CD4-positive, alpha-beta T cell (primary cell): Measurements from ENCODE around the gene IL22RA1. TPM values are rescaled to one million over a fixed set of nuclear protein-coding genes. Genes with fewer than 3 reads are reported as not detected.

ENCODE experiments used
- ATAC-seq: fragments of 200-7000 bp; cut with Tn5 transposase; one replicate; pipeline ENCODE4 v1.10.0; 2022; ENCODE audit warnings: mild to moderate bottlenecking; ENCODE audit not compliant: poor library complexity
- CTCF ChIA-PET: fragments of 350-600 bp; sonication (Branson Sonifier 250); formaldehyde crosslinking; loops from one replicate; lab custom pipeline; 2021; ENCODE audit warnings: antibody characterized with exemption, inconsistent platforms; lab: Charles Lee
- POLR2A ChIA-PET: fragments of 350-600 bp; sonication (Branson Sonifier 250); formaldehyde crosslinking; loops from one replicate; lab custom pipeline; 2021; ENCODE audit warnings: antibody characterized with exemption, inconsistent platforms; lab: Charles Lee
- DNase-seq, 14 experiments: peaks; one replicate each; pipeline ENCODE4 v3.0.0-alpha.2; 2013 to 2020; ENCODE audit warnings: mixed read lengths in 2 of 14
- H3K27ac ChIP-seq, 2 donors: one replicate each; pipeline versions ENCODE4 v1.5.1 to v1.7.0; 2013; ENCODE audit warnings: low read length in 2 of 2, low read depth in 1 of 2, mild to moderate bottlenecking in 1 of 2
- H3K27me3 ChIP-seq, 2 experiments: 1 replicate in 1 of 2; 2 replicates in 1 of 2; pipeline versions ENCODE4 v1.6.1 to v1.7.0; 2013; ENCODE audit warnings: low read length in 2 of 2, control low read depth in 1 of 2, mild to moderate bottlenecking in 1 of 2, moderate library complexity in 1 of 2; ENCODE audit not compliant: insufficient read depth in 2 of 2, control insufficient read depth in 1 of 2
- H3K36me3 ChIP-seq: one replicate; pipeline ENCODE4 v1.6.1; 2013; ENCODE audit warnings: low read length, control low read depth; ENCODE audit not compliant: insufficient read depth
- H3K4me1 ChIP-seq: one replicate; pipeline ENCODE4 v1.6.1; 2013; ENCODE audit warnings: low read length, control low read depth; ENCODE audit not compliant: insufficient read depth
- H3K4me3 ChIP-seq: one replicate; pipeline ENCODE4 v1.5.1; 2013; ENCODE audit warnings: mild to moderate bottlenecking, low read length, moderate library complexity
- H3K9me3 ChIP-seq, 2 experiments: 1 replicate in 1 of 2; 2 replicates in 1 of 2; pipeline versions ENCODE4 v1.6.1 to v1.7.0; 2013; ENCODE audit warnings: low read length in 2 of 2, mild to moderate bottlenecking in 2 of 2, control low read depth in 1 of 2, moderate library complexity in 1 of 2; ENCODE audit not compliant: control insufficient read depth in 1 of 2, insufficient read depth in 1 of 2
- H3K27ac Mint-ChIP-seq: one replicate; pipeline ENCODE4 v1.8.0; 2020; ENCODE audit warnings: mixed read lengths
- H3K27me3 Mint-ChIP-seq: one replicate; pipeline ENCODE4 v1.8.0; 2021; ENCODE audit warnings: mixed read lengths
- H3K36me3 Mint-ChIP-seq: one replicate; pipeline ENCODE4 v1.8.0; 2021; ENCODE audit warnings: low read depth, mixed read lengths
- H3K4me1 Mint-ChIP-seq: one replicate; pipeline ENCODE4 v1.8.0; 2021; ENCODE audit warnings: low read depth, mixed read lengths
- H3K4me3 Mint-ChIP-seq: one replicate; pipeline ENCODE4 v1.8.0; 2020; ENCODE audit warnings: mild to moderate bottlenecking, mixed read lengths
- H3K9me3 Mint-ChIP-seq: one replicate; pipeline ENCODE4 v1.8.0; 2020; ENCODE audit warnings: mixed read lengths
- intact Hi-C, 2 experiments: fragments of 100-400 bp; cut with DNase I in 1 of 2; cut with micrococcal nuclease in 1 of 2; formaldehyde crosslinking; loops; one replicate each; pipeline versions ENCODE4 v1.15.1 to v1.9.0; 2023 to 2025; cut with DNase I, micrococcal nuclease
- total RNA-seq, 174 experiments: library from RNA in 2 of 174; stranded (reverse) in 2 of 174; gene quantifications; one replicate each; pipeline ENCODE4 v1.2.3 and lab custom pipeline; 2021 to 2026
- TF ChIP-seq, protein P1 (sequence below): fragments of 200-600 bp; IDR thresholded peaks from one replicate; pipeline ENCODE4 v1.8.0; 2022; ENCODE audit warnings: antibody characterized with exemption, mild to moderate bottlenecking

IL22RA1 gene
- total RNA-seq, 2 experiments from 2014 or later, result not detected

DNA sequence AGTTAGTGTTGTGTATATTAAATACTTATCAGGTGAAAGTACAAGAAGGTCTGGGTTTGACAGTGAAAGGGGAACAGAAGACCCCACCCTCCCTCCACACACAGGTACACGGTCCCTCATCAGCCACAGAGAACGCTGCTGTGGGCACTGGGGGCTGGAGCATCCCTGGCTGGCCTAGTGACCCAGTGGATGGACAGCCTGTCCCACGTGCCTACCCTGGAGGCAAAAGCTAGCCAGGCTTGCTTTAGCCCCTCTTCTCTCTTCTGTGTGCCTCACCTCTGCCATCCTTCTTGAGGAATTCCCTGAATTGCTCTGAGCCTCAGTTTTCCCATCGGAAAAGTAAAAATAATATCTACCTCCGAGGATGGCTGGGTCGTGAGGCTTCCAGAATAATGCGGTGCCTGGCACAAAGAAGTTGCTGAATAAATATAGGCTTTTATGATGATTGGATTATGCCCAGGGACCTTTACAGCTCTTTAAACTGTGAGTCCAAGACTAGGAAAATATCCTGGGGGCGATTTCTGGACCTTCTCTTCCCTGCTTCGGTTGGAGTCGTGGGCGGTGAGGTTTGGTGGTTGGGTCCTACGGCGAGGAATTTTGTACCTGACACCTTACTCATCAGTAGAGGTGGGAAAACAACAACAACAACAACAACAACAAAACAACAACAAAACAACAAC is 43.2 kb upstream of the IL22RA1 start:
- TF ChIP-seq, protein P1, sequence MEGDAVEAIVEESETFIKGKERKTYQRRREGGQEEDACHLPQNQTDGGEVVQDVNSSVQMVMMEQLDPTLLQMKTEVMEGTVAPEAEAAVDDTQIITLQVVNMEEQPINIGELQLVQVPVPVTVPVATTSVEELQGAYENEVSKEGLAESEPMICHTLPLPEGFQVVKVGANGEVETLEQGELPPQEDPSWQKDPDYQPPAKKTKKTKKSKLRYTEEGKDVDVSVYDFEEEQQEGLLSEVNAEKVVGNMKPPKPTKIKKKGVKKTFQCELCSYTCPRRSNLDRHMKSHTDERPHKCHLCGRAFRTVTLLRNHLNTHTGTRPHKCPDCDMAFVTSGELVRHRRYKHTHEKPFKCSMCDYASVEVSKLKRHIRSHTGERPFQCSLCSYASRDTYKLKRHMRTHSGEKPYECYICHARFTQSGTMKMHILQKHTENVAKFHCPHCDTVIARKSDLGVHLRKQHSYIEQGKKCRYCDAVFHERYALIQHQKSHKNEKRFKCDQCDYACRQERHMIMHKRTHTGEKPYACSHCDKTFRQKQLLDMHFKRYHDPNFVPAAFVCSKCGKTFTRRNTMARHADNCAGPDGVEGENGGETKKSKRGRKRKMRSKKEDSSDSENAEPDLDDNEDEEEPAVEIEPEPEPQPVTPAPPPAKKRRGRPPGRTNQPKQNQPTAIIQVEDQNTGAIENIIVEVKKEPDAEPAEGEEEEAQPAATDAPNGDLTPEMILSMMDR, result no peak
- H3K9me3 ChIP-seq, result no peaks in the 10 kb centered on the region
- ATAC-seq, result no peak
- H3K27me3 Mint-ChIP-seq, result no peaks in the 10 kb centered on the region
- no peak overlapping the region for H3K27ac ChIP-seq
- H3K27ac Mint-ChIP-seq, result peak overlapping the region; percentile 61
- POLR2A ChIA-PET, result interaction anchor here (2.8 kb wide), 1 partner anchor 457 kb away, joined by 9 read pairs; the partner anchor contains the start of gene SRRM1
- no peaks in the 10 kb centered on the region for H3K36me3 Mint-ChIP-seq
- H3K27me3 ChIP-seq, result no peaks in the 10 kb centered on the region
- CTCF ChIA-PET, result interaction anchor here (1.8 kb wide), 1 partner anchor 16 kb away, joined by 7 read pairs; no protein-coding TSS in a partner anchor
- H3K4me3 ChIP-seq, result peak overlapping the region; percentile 73
- peaks cover 44% of the 10 kb centered on the region for H3K4me1 Mint-ChIP-seq
- no peaks in the 10 kb centered on the region for H3K9me3 Mint-ChIP-seq
- no peaks in the 10 kb centered on the region for H3K36me3 ChIP-seq
- H3K4me3 Mint-ChIP-seq, result peak overlapping the region; percentile 93
- DNase-seq, result no peak
- H3K4me1 ChIP-seq, result peaks cover 34% of the 10 kb centered on the region
- intact Hi-C loops, result no loop called here

DNA sequence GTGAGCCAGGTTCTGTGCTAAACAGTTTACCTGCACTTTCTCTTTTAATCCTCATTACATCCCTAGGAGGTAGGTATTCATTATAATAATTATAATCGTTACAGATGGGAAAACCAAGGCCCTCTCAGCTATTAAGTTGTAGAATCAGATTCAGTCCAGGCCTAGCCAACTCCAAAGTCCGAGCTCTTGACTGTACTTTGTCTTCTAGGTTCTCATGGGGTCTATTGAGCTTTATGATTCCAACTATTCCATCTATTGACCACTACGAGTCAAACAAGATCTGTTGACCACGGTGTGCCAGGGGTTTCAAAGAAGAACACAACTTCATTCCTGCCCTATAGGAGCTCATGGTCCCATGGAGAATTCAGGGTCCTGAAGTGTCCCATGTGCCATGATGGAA is 42.1 kb upstream of the IL22RA1 start:
- no peaks in the 10 kb centered on the region for H3K9me3 Mint-ChIP-seq
- CTCF ChIA-PET, result interaction anchor here (0.6 to 1.0 kb wide), 3 partner anchors 35 to 207 kb away, joined by 3 to 4 read pairs (median 3); no protein-coding TSS in a partner anchor
- no peaks in the 10 kb centered on the region for H3K36me3 ChIP-seq
- intact Hi-C loops, result no loop called here
- no peaks in the 10 kb centered on the region for H3K36me3 Mint-ChIP-seq
- H3K4me3 ChIP-seq, result no peak overlapping the region
- no peak overlapping the region for H3K27ac ChIP-seq
- no peaks in the 10 kb centered on the region for H3K9me3 ChIP-seq
- H3K27me3 Mint-ChIP-seq, result no peaks in the 10 kb centered on the region
- H3K27me3 ChIP-seq, result no peaks in the 10 kb centered on the region
- H3K27ac Mint-ChIP-seq, result no peak overlapping the region
- POLR2A ChIA-PET, result no interaction called here
- TF ChIP-seq, protein P1, result no peak
- H3K4me1 Mint-ChIP-seq, result peaks cover 38% of the 10 kb centered on the region
- H3K4me1 ChIP-seq, result peaks cover 30% of the 10 kb centered on the region
- DNase-seq (no peak), ATAC-seq (no peak)
- H3K4me3 Mint-ChIP-seq, result peak overlapping the region; percentile 93

DNA sequence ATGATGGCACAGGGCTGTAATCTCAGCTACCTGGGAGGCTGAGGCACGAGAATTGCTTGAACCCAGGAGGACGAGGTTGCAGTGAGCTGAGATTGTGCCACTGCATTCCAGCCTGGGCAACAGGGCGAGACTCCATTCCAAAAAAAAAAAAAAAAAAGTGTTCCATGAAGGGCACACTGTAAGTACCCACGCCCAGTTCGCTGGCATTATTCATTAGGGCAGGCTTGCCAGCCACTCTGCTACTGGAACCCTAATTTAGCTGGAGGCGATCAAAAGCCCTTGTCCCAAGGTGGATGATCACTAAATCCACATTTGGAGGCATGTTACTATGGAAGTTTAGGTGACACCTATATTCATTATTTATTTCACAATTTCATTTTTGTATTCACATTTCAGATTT is 39.1 kb upstream of the IL22RA1 start:
- TF ChIP-seq, protein P1, result no peak
- H3K9me3 ChIP-seq, result no peaks in the 10 kb centered on the region
- no peaks in the 10 kb centered on the region for H3K27me3 ChIP-seq
- intact Hi-C loops, result no loop called here
- H3K27ac Mint-ChIP-seq, result no peak overlapping the region
- ChIA-PET CTCF (interaction anchor here (0.7 kb wide), 1 partner anchor 920 kb away, joined by 3 read pairs; no protein-coding TSS in a partner anchor), POLR2A (no interaction called here)
- H3K4me3 ChIP-seq, result no peak overlapping the region
- peaks cover 11% of the 10 kb centered on the region for H3K4me1 ChIP-seq
- no peaks in the 10 kb centered on the region for H3K27me3 Mint-ChIP-seq
- peaks cover 17% of the 10 kb centered on the region for H3K4me1 Mint-ChIP-seq
- no peak overlapping the region for H3K27ac ChIP-seq
- no peaks in the 10 kb centered on the region for H3K36me3 Mint-ChIP-seq
- H3K36me3 ChIP-seq, result peaks cover 3% of the 10 kb centered on the region
- H3K4me3 Mint-ChIP-seq, result no peak overlapping the region
- H3K9me3 Mint-ChIP-seq, result no peaks in the 10 kb centered on the region
- DNase-seq (no peak), ATAC-seq (no peak)
